ENCODE data around the gene SCGB1C2.
"Not testable (repeated sequence)": the region's sequence is repeated elsewhere in the genome, so short reads cannot be mapped to it uniquely, and the experiment has no call there.

GRCh38 chr17:168614-169013 lies 31.2 kb downstream of the SCGB1C2 start:
- TF ChIP-seq FOXM1 (IDR thresholded peaks at IDR 0.05; ENCODE audit: borderline replicate concordance); LEF1 (IDR thresholded peaks at IDR 0.05; ENCODE audit: borderline replicate concordance); ARNT (IDR thresholded peaks at IDR 0.05); TARDBP (IDR thresholded peaks at IDR 0.05); ELF4 (IDR thresholded peaks at IDR 0.05); FOXA1 (IDR thresholded peaks at IDR 0.05); FOXK2 (IDR thresholded peaks at IDR 0.05); L3MBTL2 (conservative IDR thresholded peaks at IDR 0.05); SP1 (IDR thresholded peaks at IDR 0.05); HDGF (IDR thresholded peaks at IDR 0.05; ENCODE audit: borderline replicate concordance); BHLHE40 (IDR thresholded peaks at IDR 0.05; ENCODE audit: borderline replicate concordance); NFRKB (IDR thresholded peaks at IDR 0.05); SUZ12 (IDR thresholded peaks at IDR 0.05); CTBP1 (IDR thresholded peaks at IDR 0.05; ENCODE audit: borderline replicate concordance): not testable (repeated sequence)

Data from HEK293T (cell line).